Lower leg skin (tissue), 3 donors: ENCODE results near the gene EDN1.

Experiments used
- POLR2A ChIP-seq, 2 donors: fragments of 450-650 bp; IDR thresholded peaks; one replicate each; pipeline ENCODE4 v1.6.1; 2016 to 2017; ENCODE audit warnings: antibody characterized with exemption in 2 of 2, mild to moderate bottlenecking in 1 of 2, moderate library complexity in 1 of 2
- TF ChIP-seq, protein P1 (sequence below), 3 donors: fragments of 450-650 bp; IDR thresholded peaks; one replicate each; pipeline ENCODE4 v1.5.1; 2016; ENCODE audit warnings: antibody characterized with exemption in 3 of 3, mild to moderate bottlenecking in 3 of 3, moderate library complexity in 2 of 3

DNA sequence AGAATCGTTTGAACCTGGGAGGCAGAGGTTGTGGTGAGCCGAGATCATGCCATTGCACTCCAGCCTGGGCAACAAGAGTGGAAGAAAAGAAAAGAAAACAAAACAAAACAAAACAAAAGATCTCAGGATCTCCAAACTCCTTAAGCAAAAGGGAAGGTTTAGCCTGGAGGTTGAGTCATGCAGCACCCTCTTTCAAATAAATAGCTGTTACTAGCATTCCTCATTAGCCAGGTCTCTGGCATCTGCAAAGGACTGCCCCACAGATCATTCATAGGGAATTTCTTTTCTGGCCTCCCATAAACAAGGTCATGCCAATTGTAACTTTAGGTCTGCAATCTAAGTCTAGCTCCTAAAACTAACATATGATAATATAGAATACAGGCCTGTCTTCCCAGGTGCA lies 37.2 kb downstream of the EDN1 start:
- TF ChIP-seq POLR2A (IDR thresholded peaks at IDR 0.05) = no peak
- TF ChIP-seq, protein P1, sequence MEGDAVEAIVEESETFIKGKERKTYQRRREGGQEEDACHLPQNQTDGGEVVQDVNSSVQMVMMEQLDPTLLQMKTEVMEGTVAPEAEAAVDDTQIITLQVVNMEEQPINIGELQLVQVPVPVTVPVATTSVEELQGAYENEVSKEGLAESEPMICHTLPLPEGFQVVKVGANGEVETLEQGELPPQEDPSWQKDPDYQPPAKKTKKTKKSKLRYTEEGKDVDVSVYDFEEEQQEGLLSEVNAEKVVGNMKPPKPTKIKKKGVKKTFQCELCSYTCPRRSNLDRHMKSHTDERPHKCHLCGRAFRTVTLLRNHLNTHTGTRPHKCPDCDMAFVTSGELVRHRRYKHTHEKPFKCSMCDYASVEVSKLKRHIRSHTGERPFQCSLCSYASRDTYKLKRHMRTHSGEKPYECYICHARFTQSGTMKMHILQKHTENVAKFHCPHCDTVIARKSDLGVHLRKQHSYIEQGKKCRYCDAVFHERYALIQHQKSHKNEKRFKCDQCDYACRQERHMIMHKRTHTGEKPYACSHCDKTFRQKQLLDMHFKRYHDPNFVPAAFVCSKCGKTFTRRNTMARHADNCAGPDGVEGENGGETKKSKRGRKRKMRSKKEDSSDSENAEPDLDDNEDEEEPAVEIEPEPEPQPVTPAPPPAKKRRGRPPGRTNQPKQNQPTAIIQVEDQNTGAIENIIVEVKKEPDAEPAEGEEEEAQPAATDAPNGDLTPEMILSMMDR (IDR thresholded peaks at IDR 0.05) = no peak
